ENCODE measurements around the gene GSDMA.
"Not testable (repeated sequence)": the region's sequence is repeated elsewhere in the genome, so short reads cannot be mapped to it uniquely, and the experiment has no call there.

GSDMA gene

DNA sequence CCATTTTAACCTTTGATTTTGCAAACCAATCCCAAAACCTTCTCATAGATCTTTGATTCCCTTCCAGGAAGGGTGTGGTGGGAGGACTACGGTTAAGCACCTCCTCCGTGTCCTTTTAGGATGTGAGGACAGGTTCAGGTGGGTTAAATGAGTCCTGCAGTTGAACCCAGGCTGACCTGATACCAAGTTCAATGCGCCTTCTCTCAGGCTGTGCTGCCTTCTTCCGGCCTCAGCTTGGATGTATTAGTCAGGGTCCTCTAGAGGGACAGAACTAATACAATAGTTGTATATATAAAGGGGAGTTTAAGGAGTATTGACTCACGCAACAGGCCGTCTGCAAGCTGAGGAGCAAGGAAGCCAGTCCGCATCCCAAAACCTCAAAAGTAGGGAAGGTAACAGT is 41.9 kb downstream of the GSDMA start:
- DNase-seq (ENCODE audit: low read depth) = no peak
- TF ChIP-seq, protein P1, sequence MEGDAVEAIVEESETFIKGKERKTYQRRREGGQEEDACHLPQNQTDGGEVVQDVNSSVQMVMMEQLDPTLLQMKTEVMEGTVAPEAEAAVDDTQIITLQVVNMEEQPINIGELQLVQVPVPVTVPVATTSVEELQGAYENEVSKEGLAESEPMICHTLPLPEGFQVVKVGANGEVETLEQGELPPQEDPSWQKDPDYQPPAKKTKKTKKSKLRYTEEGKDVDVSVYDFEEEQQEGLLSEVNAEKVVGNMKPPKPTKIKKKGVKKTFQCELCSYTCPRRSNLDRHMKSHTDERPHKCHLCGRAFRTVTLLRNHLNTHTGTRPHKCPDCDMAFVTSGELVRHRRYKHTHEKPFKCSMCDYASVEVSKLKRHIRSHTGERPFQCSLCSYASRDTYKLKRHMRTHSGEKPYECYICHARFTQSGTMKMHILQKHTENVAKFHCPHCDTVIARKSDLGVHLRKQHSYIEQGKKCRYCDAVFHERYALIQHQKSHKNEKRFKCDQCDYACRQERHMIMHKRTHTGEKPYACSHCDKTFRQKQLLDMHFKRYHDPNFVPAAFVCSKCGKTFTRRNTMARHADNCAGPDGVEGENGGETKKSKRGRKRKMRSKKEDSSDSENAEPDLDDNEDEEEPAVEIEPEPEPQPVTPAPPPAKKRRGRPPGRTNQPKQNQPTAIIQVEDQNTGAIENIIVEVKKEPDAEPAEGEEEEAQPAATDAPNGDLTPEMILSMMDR (IDR thresholded peaks at IDR 0.05; ENCODE audit: control insufficient read depth, extremely low read depth, insufficient read depth) = no peak
- H3K4me3 ChIP-seq (ENCODE audit: low read depth, low read length) = no peak overlapping the region

DNA sequence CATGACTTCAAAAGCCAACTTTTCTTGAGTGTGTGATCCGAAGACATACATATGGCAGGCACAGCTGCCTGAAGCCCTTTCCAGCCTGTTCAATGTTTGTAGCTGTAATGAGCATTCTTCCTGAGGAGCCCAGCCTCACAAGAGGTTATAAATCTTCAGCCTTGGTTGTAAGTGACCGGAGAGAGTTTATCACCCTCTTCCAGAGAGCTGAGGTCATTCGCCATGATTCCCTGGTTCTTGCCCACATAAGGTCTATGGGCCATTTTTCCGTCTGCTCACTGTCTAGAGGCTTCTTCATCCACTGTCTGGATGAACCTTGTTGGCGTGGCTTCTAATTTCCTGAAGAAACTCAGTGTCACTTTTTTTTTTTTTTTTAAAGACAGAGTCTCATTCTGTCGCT is 42.7 kb downstream of the GSDMA start:
- no peak overlapping the region for H3K4me3 ChIP-seq (ENCODE audit: low read depth, low read length)
- TF ChIP-seq, protein P1 (IDR thresholded peaks at IDR 0.05; ENCODE audit: control insufficient read depth, extremely low read depth, insufficient read depth) = no peak
- no peak for DNase-seq (ENCODE audit: low read depth)

- DNase-seq (ENCODE audit: low read depth); H3K4me3 ChIP-seq (ENCODE audit: low read depth, low read length): not testable (repeated sequence)
These were observed 48.2 kb downstream of the GSDMA start for GRCh38 chr17:40010946-40011500.

- not testable (repeated sequence) for H3K4me3 ChIP-seq (ENCODE audit: low read depth, low read length); DNase-seq (ENCODE audit: low read depth)
These were observed 49.3 kb downstream of the GSDMA start for GRCh38 chr17:40012017-40012647.

DNA sequence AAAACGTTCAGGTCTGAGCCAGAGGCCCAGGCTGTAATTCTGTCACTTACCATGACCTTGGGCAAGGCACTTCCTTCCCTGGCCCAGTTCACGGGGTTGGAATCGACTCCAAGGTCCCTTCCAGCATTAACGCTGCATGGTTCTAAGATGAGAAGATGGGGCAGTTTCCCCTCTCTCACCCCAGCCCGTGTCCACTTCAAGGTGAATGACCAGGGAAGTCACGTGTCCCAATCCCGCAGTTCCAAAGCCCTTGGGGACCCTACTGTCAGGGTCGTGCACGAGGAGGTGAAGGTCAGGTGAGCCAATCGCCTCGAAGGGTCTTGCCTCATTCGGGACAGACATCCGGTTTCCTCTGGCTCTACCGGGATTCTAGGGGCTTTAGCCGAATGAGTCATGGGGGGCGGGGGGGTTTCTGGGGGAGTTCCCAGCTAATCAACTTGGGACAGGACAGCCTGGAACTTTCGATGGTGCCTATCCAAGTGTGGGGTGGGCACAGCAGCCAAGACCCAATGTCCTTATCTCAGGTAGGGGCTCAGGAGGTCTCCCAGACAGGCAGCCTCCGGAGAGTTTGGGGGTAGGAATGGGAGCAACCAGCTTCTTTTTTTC is 51.7 kb downstream of the GSDMA start:
- TF ChIP-seq, protein P1 (IDR thresholded peaks at IDR 0.05; ENCODE audit: control insufficient read depth, extremely low read depth, insufficient read depth) = no peak
- no peak for DNase-seq (ENCODE audit: low read depth)
- H3K4me3 ChIP-seq (ENCODE audit: low read depth, low read length) = no peak overlapping the region

DNA sequence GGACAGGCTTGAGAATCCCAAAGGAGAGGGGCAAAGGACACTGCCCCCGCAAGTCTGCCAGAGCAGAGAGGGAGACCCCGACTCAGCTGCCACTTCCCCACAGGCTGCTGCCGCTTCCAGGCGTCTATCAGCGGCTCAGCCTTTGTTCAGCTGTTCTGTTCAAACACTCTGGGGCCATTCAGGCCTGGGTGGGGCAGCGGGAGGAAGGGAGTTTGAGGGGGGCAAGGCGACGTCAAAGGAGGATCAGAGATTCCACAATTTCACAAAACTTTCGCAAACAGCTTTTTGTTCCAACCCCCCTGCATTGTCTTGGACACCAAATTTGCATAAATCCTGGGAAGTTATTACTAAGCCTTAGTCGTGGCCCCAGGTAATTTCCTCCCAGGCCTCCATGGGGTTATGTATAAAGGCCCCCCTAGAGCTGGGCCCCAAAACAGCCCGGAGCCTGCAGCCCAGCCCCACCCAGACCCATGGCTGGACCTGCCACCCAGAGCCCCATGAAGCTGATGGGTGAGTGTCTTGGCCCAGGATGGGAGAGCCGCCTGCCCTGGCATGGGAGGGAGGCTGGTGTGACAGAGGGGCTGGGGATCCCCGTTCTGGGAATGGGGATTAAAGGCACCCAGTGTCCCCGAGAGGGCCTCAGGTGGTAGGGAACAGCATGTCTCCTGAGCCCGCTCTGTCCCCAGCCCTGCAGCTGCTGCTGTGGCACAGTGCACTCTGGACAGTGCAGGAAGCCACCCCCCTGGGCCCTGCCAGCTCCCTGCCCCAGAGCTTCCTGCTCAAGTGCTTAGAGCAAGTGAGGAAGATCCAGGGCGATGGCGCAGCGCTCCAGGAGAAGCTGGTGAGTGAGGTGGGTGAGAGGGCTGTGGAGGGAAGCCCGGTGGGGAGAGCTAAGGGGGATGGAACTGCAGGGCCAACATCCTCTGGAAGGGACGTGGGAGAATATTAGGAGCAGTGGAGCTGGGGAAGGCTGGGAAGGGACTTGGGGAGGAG is 52.5 kb downstream of the GSDMA start, which contains the start of gene CSF3:
TSS of gene CSF3 (plus strand) at position 436 of the 993 bp plus-strand sequence. CDS start at position 471, 35 bp downstream.
- no peak within 1 kb of the TSS for H3K4me3 ChIP-seq (ENCODE audit: low read depth, low read length)
- TF ChIP-seq, protein P1 (IDR thresholded peaks at IDR 0.05; ENCODE audit: control insufficient read depth, extremely low read depth, insufficient read depth) = no peak
- no peak for DNase-seq (ENCODE audit: low read depth)

GRCh38 chr17:40015998-40016985 is 53.5 kb downstream of the GSDMA start:
- DNase-seq (ENCODE audit: low read depth) = no peak
- TF ChIP-seq, protein P1 (IDR thresholded peaks at IDR 0.05; ENCODE audit: control insufficient read depth, extremely low read depth, insufficient read depth) = no peak
- H3K4me3 ChIP-seq (ENCODE audit: low read depth, low read length) = no peak overlapping the region

Data from LNCaP clone FGC (cell line).